HCT116 (cell line): ENCODE data around the gene ALDOA. TPM values are rescaled to one million over a fixed set of nuclear protein-coding genes. Genes with fewer than 3 reads are reported as not detected.
A peak's percentile ranks its signal among the peaks of the same experiment; 100 is the strongest.

Experiments used
- ATAC-seq: fragments of 200-7000 bp; cut with Tn5 transposase; 2 replicates; pipeline ENCODE4 v1.9.1; 2020; ENCODE audit warnings: mild to moderate bottlenecking, moderate library complexity
- BruUV-seq: library from RNA; stranded (reverse); fragments of 400-500 nt; replicated peaks from 2 replicates; lab custom pipeline; 2021; lab: Mats Ljungman, UMichigan
- CTCF ChIA-PET: fragments of 300-600 bp; sonication (Branson Sonifier 250); formaldehyde crosslinking; loops from one replicate; lab custom pipeline; 2021; ENCODE audit warnings: antibody characterized with exemption; lab: Charles Lee
- POLR2A ChIA-PET: fragments of 300-600, 350-600 bp; sonication (Branson Sonifier 250); formaldehyde crosslinking; loops from one replicate; lab custom pipeline; 2021; ENCODE audit warnings: antibody characterized with exemption; lab: Charles Lee
- RAD21 ChIA-PET, 2 experiments: fragments of 300-600 bp; sonication (Branson Sonifier 250); formaldehyde crosslinking; loops; one replicate each; lab custom pipeline; 2023; ENCODE audit warnings: low total read pairs in 2 of 2; ENCODE audit not compliant: uncharacterized antibody in 2 of 2, unreplicated experiment in 2 of 2, low non-redundant PET in 1 of 2; lab: Charles Lee
- DNase-seq: peaks from one replicate; pipeline ENCODE4 v3.0.0-alpha.2; 2010; ENCODE audit warnings: low read depth, low spot score
- H2AFZ ChIP-seq: fragments of 200-600 bp; shearing (Covaris generic), sonication (generic); 2 replicates; pipeline ENCODE4 v1.6.1; 2017; ENCODE audit warnings: low read depth, mixed run types, mixed read lengths, antibody characterized with exemption, low read length; ENCODE audit not compliant: poor library complexity, severe bottlenecking
- H3K27ac ChIP-seq: 2 replicates; pipeline ENCODE4 v1.5.1; 2012; ENCODE audit warnings: low read depth, low read length
- H3K27me3 ChIP-seq: fragments of 200-600 bp; sonication (generic); 2 replicates; pipeline ENCODE4 v1.6.1; 2016; ENCODE audit warnings: mixed run types, low read length, mixed read lengths; ENCODE audit not compliant: insufficient read depth
- H3K36me3 ChIP-seq, 2 experiments: fragments of 200-500 bp in 1 of 2; fragments of 200-600 bp in 1 of 2; sonication (Bioruptor generic) in 1 of 2; sonication (generic) in 1 of 2; 2 replicates each; pipeline versions ENCODE4 v1.5.1 to v1.6.1; 2014 to 2016; ENCODE audit warnings: low read length in 2 of 2, inconsistent platforms in 1 of 2, mixed read lengths in 1 of 2, mixed run types in 1 of 2; ENCODE audit not compliant: insufficient read depth in 2 of 2, control insufficient read depth in 1 of 2
- H3K4me1 ChIP-seq, 2 experiments: fragments of 200-600 bp in 1 of 2; sonication (generic) in 1 of 2; 2 replicates each; pipeline versions ENCODE4 v1.5.1 to v1.6.1; 2012 to 2017; ENCODE audit warnings: low read length in 2 of 2, inconsistent platforms in 1 of 2, mild to moderate bottlenecking in 1 of 2, mixed read lengths in 1 of 2, mixed run types in 1 of 2, moderate library complexity in 1 of 2; ENCODE audit not compliant: insufficient read depth in 2 of 2, control insufficient read depth in 1 of 2
- H3K4me2 ChIP-seq: fragments of 200-600 bp; sonication (generic); 2 replicates; pipeline ENCODE4 v1.6.1; 2017; ENCODE audit warnings: mixed run types, low read length, mixed read lengths
- H3K4me3 ChIP-seq, 2 experiments: fragments of 200-600 bp in 1 of 2; sonication (generic) in 1 of 2; replicated peaks in 1 of 2; 2 replicates each; pipeline ENCODE4 v1.5.1; 2011 to 2016; ENCODE audit warnings: low read length in 2 of 2, control low read depth in 1 of 2, low read depth in 1 of 2, mild to moderate bottlenecking in 1 of 2, mixed read lengths in 1 of 2, mixed run types in 1 of 2
- H3K79me2 ChIP-seq: fragments of 200-600 bp; sonication (generic); 2 replicates; pipeline ENCODE4 v1.6.1; 2017; ENCODE audit warnings: mild to moderate bottlenecking, mixed run types, low read length, moderate library complexity, mixed read lengths; ENCODE audit not compliant: insufficient read depth
- H3K9ac ChIP-seq: fragments of 200-600 bp; sonication (generic); 2 replicates; pipeline ENCODE4 v1.6.1; 2016; ENCODE audit warnings: low read length, mixed read lengths
- H3K9me2 ChIP-seq: fragments of 200-600 bp; sonication (generic), shearing (Covaris generic); 2 replicates; pipeline ENCODE4 v1.6.1; 2017; ENCODE audit warnings: mixed run types, mild to moderate bottlenecking, moderate library complexity; ENCODE audit not compliant: insufficient read depth
- H3K9me3 ChIP-seq, 2 experiments: fragments of 200-500 bp in 1 of 2; fragments of 200-600 bp in 1 of 2; sonication (Bioruptor generic) in 1 of 2; sonication (generic) in 1 of 2; 2 replicates each; pipeline ENCODE4 v1.6.1; 2014 to 2017; ENCODE audit warnings: low read length in 2 of 2, mixed read lengths in 2 of 2, inconsistent platforms in 1 of 2, low read depth in 1 of 2, mild to moderate bottlenecking in 1 of 2, mixed run types in 1 of 2, moderate library complexity in 1 of 2; ENCODE audit not compliant: control insufficient read depth in 1 of 2, insufficient read depth in 1 of 2
- H4K20me1 ChIP-seq: fragments of 200-600 bp; sonication (generic), shearing (Covaris generic); 2 replicates; pipeline ENCODE4 v1.6.1; 2017; ENCODE audit warnings: mixed run types, mild to moderate bottlenecking, moderate library complexity; ENCODE audit not compliant: insufficient read depth
- CBX3 ChIP-seq: IDR thresholded peaks from 2 replicates; pipeline ENCODE4 v1.6.1; 2012; ENCODE audit warnings: low read depth
- CEBPB ChIP-seq: IDR thresholded peaks from 2 replicates; pipeline ENCODE4 v1.6.1; 2012; ENCODE audit warnings: low read depth
- CTCF ChIP-seq, 3 experiments: fragments of 200-600 bp in 1 of 3; sonication (generic) in 1 of 3; IDR thresholded peaks in 2 of 3; conservative IDR thresholded peaks in 1 of 3; 2 replicates each; pipeline ENCODE4 v1.5.1; 2012 to 2017; ENCODE audit warnings: low read depth in 2 of 3, low read length in 2 of 3, antibody characterized with exemption in 1 of 3, borderline replicate concordance in 1 of 3, control low read depth in 1 of 3, mild to moderate bottlenecking in 1 of 3, mixed read lengths in 1 of 3, mixed run types in 1 of 3, moderate library complexity in 1 of 3; ENCODE audit not compliant: insufficient read depth in 1 of 3
- EGR1 ChIP-seq: IDR thresholded peaks from 2 replicates; pipeline ENCODE4 v1.6.1; 2012; ENCODE audit warnings: low read depth
- EZH2phosphoT487 ChIP-seq: fragments of 200-600 bp; IDR thresholded peaks from 2 replicates; pipeline ENCODE4 v1.6.1; 2018; ENCODE audit warnings: antibody characterized with exemption, borderline replicate concordance
- RAD21 ChIP-seq: IDR thresholded peaks from 2 replicates; pipeline ENCODE4 v1.6.1; 2012; ENCODE audit warnings: low read depth, mild to moderate bottlenecking
- REST ChIP-seq: IDR thresholded peaks from 2 replicates; pipeline ENCODE4 v1.6.1; 2012; ENCODE audit warnings: low read depth
- SRF ChIP-seq: IDR thresholded peaks from 2 replicates; pipeline ENCODE4 v1.6.1; 2012; ENCODE audit warnings: low read depth
- TCF7L2 ChIP-seq: IDR thresholded peaks from 2 replicates; pipeline ENCODE4 v1.7.0; 2011; ENCODE audit warnings: borderline replicate concordance, inconsistent platforms; ENCODE audit not compliant: insufficient read depth, insufficient read length; ENCODE audit errors: extremely low read depth
- YY1 ChIP-seq: IDR thresholded peaks from 2 replicates; pipeline ENCODE4 v1.6.1; 2011; ENCODE audit warnings: low read length, low read depth, moderate library complexity, mild to moderate bottlenecking; ENCODE audit not compliant: insufficient replicate concordance; ENCODE audit errors: extremely low read depth
- intact Hi-C: fragments of 100-400 bp; cut with micrococcal nuclease; formaldehyde crosslinking; loops from 2 replicates; pipeline ENCODE4 v1.10.0; 2022
- total RNA-seq: library from RNA; stranded (reverse); gene quantifications from one replicate; pipeline ENCODE4 v1.2.1, GENCODE V29; 2021; ENCODE audit not compliant: unreplicated experiment

The ALDOA gene
- total RNA-seq, 1 experiment from 2014 or later: 2,423 TPM

GRCh38 chr16:30113031-30113710 is 47.6 kb downstream of the ALDOA start, which contains the start of gene GDPD3:
TSS of gene GDPD3 (minus strand) at chr16:30113537. CDS start at chr16:30113478, 59 bp downstream.
- peak; percentile 42 for ATAC-seq
- no peaks in the 10 kb centered on the region for H3K27me3 ChIP-seq
- H3K9me3 ChIP-seq: no peaks in the 10 kb centered on the region
- BruUV-seq: no TSS peak
- H3K4me2 ChIP-seq: peak within 1 kb of the TSS; percentile 51
- TF ChIP-seq CBX3: no peak
- TF ChIP-seq, all 23 proteins: peak for 0
- H3K27ac ChIP-seq: peak within 1 kb of the TSS; percentile 39; the same call in 1 of the 2 replicates
- H3K36me3 ChIP-seq: no peaks in the 10 kb centered on the region; a peak in 1 of 4 replicates
- H3K9ac ChIP-seq: 0 out of 2 replicates have a peak within 1 kb of the TSS, but pooled peaks have one; percentile 14
- H2AFZ ChIP-seq: no peak within 1 kb of the TSS
- RAD21 ChIA-PET: interaction anchor here (0.5 to 1.7 kb wide), 2 partner anchors 21 to 296 kb away, joined by 3 to 6 read pairs; no protein-coding TSS in a partner anchor
- H3K79me2 ChIP-seq: no peaks in the 10 kb centered on the region
- POLR2A ChIA-PET: no interaction called here
- DNase-seq: no peak
- no peaks in the 10 kb centered on the region for H3K9me2 ChIP-seq
- peaks cover 15 to 43% of the 10 kb centered on the region in 2 experiments for H3K4me1 ChIP-seq
- H4K20me1 ChIP-seq: no peaks in the 10 kb centered on the region
- CTCF ChIA-PET: interaction anchor here (0.6 to 3.8 kb wide), 10 partner anchors 9 to 545 kb away, joined by 3 to 48 read pairs (median 3); partner anchors contain the start of genes FBRS, TBX6 and ZNF771
- no peak within 1 kb of the TSS for H3K4me3 ChIP-seq
- intact Hi-C loops: no loop called here

- Histone ChIP-seq H3K9ac (0 out of 2 replicates have a peak overlapping the region, but pooled peaks have one; percentile 14), H3K79me2 (no peaks in the 10 kb centered on the region), H3K36me3 (no peaks in the 10 kb centered on the region; a peak in 1 of 4 replicates), H3K9me3 (no peaks in the 10 kb centered on the region), H3K9me2 (no peaks in the 10 kb centered on the region), H3K4me2 (peak overlapping the region; percentile 51), H2AFZ (no peak overlapping the region), H3K27ac (no peak overlapping the region; the same call in 1 of the 2 replicates), H3K4me3 (no peak overlapping the region), H4K20me1 (no peaks in the 10 kb centered on the region), H3K4me1 (peaks cover 15 to 39% of the 10 kb centered on the region in 2 experiments), H3K27me3 (no peaks in the 10 kb centered on the region)
- ChIA-PET RAD21 (no interaction called here), POLR2A (interaction anchor here (1.3 kb wide), 1 partner anchor 9 kb away, joined by 3 read pairs; the partner anchor contains the start of gene MAPK3), CTCF (interaction anchor here (0.6 to 0.8 kb wide), 2 partner anchors 58 to 296 kb away, joined by 3 read pairs; no protein-coding TSS in a partner anchor)
- no TSS peak for BruUV-seq
- intact Hi-C loops: no loop called here
- 0 out of 2 replicates have a peak, but pooled peaks have one; percentile 1 for ATAC-seq
- TF ChIP-seq YY1 (no peak), RAD21 (no peak), REST (no peak), EZH2phosphoT487 (no peak), CBX3 (no peak), SRF (no peak), EGR1 (no peak), CEBPB (no peak), CTCF (IDR thresholded peaks at IDR 0.05 in 2 of 3, conservative IDR thresholded peaks at IDR 0.05 in 1 of 3; ENCODE audit: borderline replicate concordance in 1 of 3, insufficient read depth in 1 of 3, low read depth in 2 of 3, low read length in 2 of 3) (no peak), TCF7L2 (no peak)
- no peak for DNase-seq
Measured at GRCh38 chr16:30113711-30114333, 48.3 kb downstream of the ALDOA start.
